ENCODE results near the gene ZNF507. TPM values are rescaled to one million over a fixed set of nuclear protein-coding genes. Genes with fewer than 3 reads are reported as not detected.

ZNF507 gene
- total and polyA plus RNA-seq, 2 of the 8 experiments (the other 6 are each of a cell fraction or from before 2014, with no cell fraction given): 8.6 to 28.8 TPM

DNA sequence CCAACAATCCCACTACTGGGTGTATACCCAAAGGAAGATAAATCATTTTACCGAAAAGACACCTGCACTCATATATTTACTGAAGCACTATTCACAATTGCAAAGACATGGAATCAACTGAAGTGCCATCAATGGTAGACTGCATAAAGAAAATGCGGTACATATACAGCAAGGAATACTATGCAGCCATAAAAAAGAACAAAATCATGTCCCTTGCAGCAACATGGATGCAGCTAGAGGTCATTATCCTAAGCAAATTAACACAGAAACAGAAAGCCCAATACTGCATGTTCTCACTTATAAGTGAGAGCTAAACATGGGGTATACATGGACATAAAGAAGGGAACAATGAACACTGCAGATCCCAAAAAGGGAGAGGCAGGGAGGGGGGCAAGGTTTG lies 2.7 kb upstream of the ZNF507 start:
- Histone ChIP-seq H3K79me2 (ENCODE audit: control insufficient read depth in 1 of 2, insufficient read depth in 2 of 2, low read length in 2 of 2) (peaks cover 7 to 20% of the 10 kb centered on the region in 2 experiments), H2BK120ac (replicated peaks; ENCODE audit: low read depth, low read length) (no peak overlapping the region), H3K23ac (ENCODE audit: insufficient read length) (no peak overlapping the region), H3K4ac (replicated peaks; ENCODE audit: insufficient read length, low read depth, low read length) (no peak overlapping the region), H3K56ac (replicated peaks; ENCODE audit: insufficient read length, low read depth, low read length) (no peak overlapping the region), H2AFZ (ENCODE audit: low read length) (no peak overlapping the region), H2AK5ac (ENCODE audit: low read depth, low read length) (no peak overlapping the region), H3K14ac (ENCODE audit: insufficient read length) (no peak overlapping the region), H3K18ac (ENCODE audit: extremely low read depth, low read length) (no peak overlapping the region), H2BK5ac (ENCODE audit: low read depth, low read length) (no peak overlapping the region), H3K4me3 (ENCODE audit: extremely low read depth in 1 of 4, insufficient read depth in 2 of 4, low read depth in 3 of 4, low read length in 4 of 4) (no peak overlapping the region), H3K4me2 (ENCODE audit: insufficient read depth in 1 of 2, low read depth in 2 of 2, low read length in 2 of 2) (no peak overlapping the region), H3K36me3 (ENCODE audit: control insufficient read depth in 2 of 4, insufficient read depth in 4 of 4, low read length in 3 of 4) (peaks cover 0 to 5% (median 1%) of the 10 kb centered on the region in 4 experiments; a peak in 2 of 8 replicates), H3K27me3 (replicated peaks in 1 of 4; ENCODE audit: control insufficient read depth in 3 of 4, extremely low read depth in 1 of 4, insufficient read depth in 3 of 4, low read length in 3 of 4) (peaks cover 0 to 3% (median 0%) of the 10 kb centered on the region in 4 experiments; a peak in 1 of 7 replicates), H3K9me3 (ENCODE audit: insufficient read depth in 2 of 2, low read depth in 1 of 2, low read length in 1 of 2) (no peaks in the 10 kb centered on the region), H2BK20ac (ENCODE audit: low read length) (no peak overlapping the region), H3K9ac (replicated peaks in 1 of 4; ENCODE audit: extremely low read depth in 1 of 4, low read depth in 3 of 4, low read length in 3 of 4) (no peak overlapping the region), H2BK12ac (ENCODE audit: low read depth, low read length) (no peak overlapping the region), H3K4me1 (replicated peaks in 1 of 4; ENCODE audit: control insufficient read depth in 3 of 4, insufficient read depth in 4 of 4, low read length in 3 of 4) (no peaks in the 10 kb centered on the region; a peak in 1 of 7 replicates), H2BK15ac (ENCODE audit: low read length) (no peak overlapping the region), H4K8ac (ENCODE audit: extremely low read depth, insufficient read depth, low read length) (no peak overlapping the region), H4K20me1 (replicated peaks in 1 of 2; ENCODE audit: control insufficient read depth in 1 of 2, insufficient read depth in 2 of 2, low read length in 2 of 2) (no peaks in the 10 kb centered on the region), H3K79me1 (ENCODE audit: low read depth, low read length) (no peaks in the 10 kb centered on the region), H4K91ac (replicated peaks; ENCODE audit: insufficient read length, low read length) (no peak overlapping the region), H4K5ac (ENCODE audit: insufficient read length, low read depth, low read length) (no peak overlapping the region), H3K23me2 (ENCODE audit: low read depth, low read length) (no peaks in the 10 kb centered on the region; the same call in 1 of the 2 replicates), H3K27ac (ENCODE audit: low read depth, low read length) (no peak overlapping the region)
- POLR2A ChIA-PET (ENCODE audit: partially characterized antibody): no interaction called here
- CTCF ChIA-PET (ENCODE audit: partially characterized antibody): interaction anchor here (0.8 to 1.5 kb wide), 2 partner anchors 24 to 36 kb away, joined by 3 to 4 read pairs; no protein-coding TSS in a partner anchor
- FAIRE-seq (no peak), DNase-seq (ENCODE audit: low read depth in 1 of 2, low spot score in 2 of 2) (no peak)
- 94% methylated on average over 2 of the region's 2 CpGs; no CpG with 5 or more reads in 1 of the 2 experiments for WGBS, 2 experiments (ENCODE audit: extremely low coverage in 1 of 2, insufficient coverage in 1 of 2, insufficient read length in 1 of 2, insufficient replicate concordance in 2 of 2, low coverage in 1 of 2, low lambda C conversion rate in 2 of 2, missing lambda C conversion rate in 1 of 2)
- TF ChIP-seq, protein P1, sequence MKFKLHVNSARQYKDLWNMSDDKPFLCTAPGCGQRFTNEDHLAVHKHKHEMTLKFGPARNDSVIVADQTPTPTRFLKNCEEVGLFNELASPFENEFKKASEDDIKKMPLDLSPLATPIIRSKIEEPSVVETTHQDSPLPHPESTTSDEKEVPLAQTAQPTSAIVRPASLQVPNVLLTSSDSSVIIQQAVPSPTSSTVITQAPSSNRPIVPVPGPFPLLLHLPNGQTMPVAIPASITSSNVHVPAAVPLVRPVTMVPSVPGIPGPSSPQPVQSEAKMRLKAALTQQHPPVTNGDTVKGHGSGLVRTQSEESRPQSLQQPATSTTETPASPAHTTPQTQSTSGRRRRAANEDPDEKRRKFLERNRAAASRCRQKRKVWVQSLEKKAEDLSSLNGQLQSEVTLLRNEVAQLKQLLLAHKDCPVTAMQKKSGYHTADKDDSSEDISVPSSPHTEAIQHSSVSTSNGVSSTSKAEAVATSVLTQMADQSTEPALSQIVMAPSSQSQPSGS (IDR thresholded peaks at IDR 0.05; ENCODE audit: low read length): no peak
- TF ChIP-seq GABPA (IDR thresholded peaks at IDR 0.05; ENCODE audit: borderline replicate concordance, insufficient read depth, low read length) (no peak), KDM5A (IDR thresholded peaks at IDR 0.05; ENCODE audit: low read length) (no peak), BCL11A (IDR thresholded peaks at IDR 0.05; ENCODE audit: low read depth in 2 of 2, low read length in 2 of 2) (no peak), EP300 (IDR thresholded peaks at IDR 0.05; ENCODE audit: borderline replicate concordance in 1 of 2, low read depth in 2 of 2, low read length in 2 of 2) (no peak), POU5F1 (IDR thresholded peaks at IDR 0.05; ENCODE audit: low read depth, low read length) (no peak), TAF7 (optimal IDR thresholded peaks at IDR 0.05; ENCODE audit: borderline replicate concordance, low read depth, low read length) (no peak), TAF1 (IDR thresholded peaks at IDR 0.05; ENCODE audit: low read depth, low read length) (no peak), CHD1 (IDR thresholded peaks at IDR 0.05; ENCODE audit: low read depth, low read length) (no peak), KDM4A (IDR thresholded peaks at IDR 0.05; ENCODE audit: low read depth, low read length, severe bottlenecking) (no peak)
